Epidermal melanocyte (primary cell): ENCODE results near the gene MAN1C1.
A peak's percentile ranks its signal among the peaks of the same experiment; 100 is the strongest.
"Not testable (repeated sequence)": the region's sequence is repeated elsewhere in the genome, so short reads cannot be mapped to it uniquely, and the experiment has no call there.

Source experiments
- DNase-seq: peaks from one replicate; pipeline ENCODE4 v3.0.0; 2011; ENCODE audit warnings: low spot score; ENCODE audit not compliant: insufficient read length

MAN1C1 gene

DNA sequence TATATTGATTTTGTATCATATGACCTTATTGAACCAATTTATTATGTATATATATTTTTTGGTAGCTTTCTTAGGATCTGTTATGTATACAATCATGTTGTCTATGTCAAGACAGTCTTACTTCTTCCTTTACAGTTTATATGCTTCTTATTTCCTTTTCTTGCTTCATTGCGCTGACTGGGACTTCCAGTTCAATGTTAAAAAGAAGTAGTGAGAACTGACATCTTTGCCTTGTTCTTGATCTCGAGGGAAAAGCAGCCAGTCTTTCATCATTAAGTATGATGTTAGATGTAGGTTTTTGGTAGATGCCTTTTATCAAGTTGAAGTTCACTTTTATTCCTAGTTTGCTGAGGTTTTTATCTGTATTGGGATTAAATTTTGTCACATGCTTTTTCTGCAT lies 17.5 kb downstream of the MAN1C1 start:
- no peak for DNase-seq

DNA sequence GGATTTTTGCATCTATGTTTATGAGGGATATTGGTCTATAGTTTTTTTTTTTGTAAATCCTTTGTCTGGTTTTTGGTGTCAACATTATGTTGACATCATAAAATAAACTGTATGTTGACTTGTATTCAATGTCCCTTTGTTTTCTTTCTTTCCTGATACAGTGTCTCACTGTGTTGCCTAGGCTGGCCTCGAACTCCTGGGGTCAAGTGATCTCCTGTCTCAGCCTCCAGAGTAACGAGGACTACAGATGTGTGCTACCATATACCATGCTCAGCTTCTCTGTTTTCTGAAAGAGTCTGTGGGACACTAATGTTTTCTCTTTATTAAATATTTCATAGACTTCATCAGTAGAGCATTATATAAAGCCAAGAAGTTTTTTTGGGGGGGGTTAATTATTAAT lies 18.3 kb downstream of the MAN1C1 start:
- DNase-seq: no peak

GRCh38 chr1:25636141-25636540 lies 19.6 kb downstream of the MAN1C1 start:
- DNase-seq: not testable (repeated sequence)

DNA sequence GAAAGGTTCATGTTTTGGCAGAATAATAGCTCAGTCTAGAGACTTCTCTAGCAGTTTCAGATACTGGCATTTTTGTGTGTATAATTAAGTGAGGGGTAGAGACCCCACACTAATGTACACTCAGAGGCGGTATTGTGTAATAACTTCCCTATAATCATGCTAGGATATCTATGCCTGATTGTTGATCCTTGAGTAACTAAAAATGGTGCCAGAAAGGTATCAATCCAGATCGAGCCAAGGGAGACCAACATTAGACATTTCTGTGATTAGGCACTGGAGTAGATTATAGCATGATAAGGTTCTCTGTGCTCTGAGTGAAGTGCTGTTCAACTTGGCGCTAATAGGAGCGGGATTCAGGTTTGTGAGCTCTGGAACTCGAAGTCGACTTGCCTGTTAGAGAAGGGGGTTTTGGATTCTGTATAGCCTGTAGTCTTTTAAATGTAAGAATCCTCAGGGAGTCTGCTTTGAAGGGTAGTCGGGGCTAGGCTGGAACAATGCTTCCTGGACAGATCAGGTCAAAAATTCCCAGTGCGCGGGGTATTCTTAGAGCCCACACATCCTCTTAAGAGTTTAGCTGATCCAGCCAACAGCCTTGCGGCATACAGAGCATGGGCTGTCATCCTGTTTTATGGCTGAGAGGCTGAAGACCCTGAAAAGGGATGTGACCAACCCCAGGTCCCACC lies 24.2 kb downstream of the MAN1C1 start:
- no peak for DNase-seq

DNA sequence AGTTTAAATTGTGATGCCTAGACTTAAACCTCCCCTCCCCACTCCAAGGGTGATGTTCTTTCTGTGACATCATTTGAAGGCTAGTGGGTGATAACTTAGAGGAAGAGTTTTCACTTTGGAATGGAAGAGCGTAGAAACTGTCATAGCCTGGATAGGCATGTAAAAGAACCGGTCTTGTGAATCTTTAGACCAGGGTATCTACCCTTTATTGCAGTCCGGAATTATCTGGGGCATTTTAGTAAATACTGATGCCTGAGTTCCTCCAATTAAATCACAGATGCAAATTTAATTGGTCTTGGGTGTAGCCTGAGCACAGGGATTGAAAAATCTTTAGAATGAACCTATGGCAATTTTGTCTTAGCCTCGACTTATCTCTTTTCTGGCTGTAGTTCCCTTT lies 24.7 kb downstream of the MAN1C1 start:
- no peak for DNase-seq

GRCh38 chr1:25641931-25642573 lies 25.5 kb downstream of the MAN1C1 start:
- peak; percentile 55 for DNase-seq

DNA sequence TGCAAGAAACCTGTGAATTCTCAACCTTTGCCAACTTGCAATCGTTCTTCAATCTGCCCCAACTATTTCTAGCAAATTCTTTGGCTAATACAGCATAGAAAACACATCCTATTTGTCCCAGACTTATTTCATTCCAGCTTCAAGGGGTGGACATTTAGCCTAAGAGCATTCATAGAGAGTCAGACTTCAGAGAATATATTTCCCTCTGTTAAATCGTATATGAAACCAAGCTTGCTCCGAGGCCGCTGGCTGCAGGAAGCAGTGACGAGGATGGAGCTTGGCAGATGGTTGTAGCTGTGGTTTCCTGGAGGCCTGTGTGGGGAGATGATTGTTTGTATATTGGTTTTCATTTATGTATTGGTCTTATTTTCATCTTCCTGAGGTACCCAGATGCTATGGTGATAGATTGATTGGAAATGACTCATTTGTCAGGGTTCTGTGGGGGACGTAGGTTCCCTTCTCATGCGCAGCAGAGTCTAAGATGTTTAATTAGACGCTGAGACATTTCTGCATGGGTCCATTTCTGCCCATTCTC lies 26.1 kb downstream of the MAN1C1 start:
- DNase-seq: peak; percentile 31

DNA sequence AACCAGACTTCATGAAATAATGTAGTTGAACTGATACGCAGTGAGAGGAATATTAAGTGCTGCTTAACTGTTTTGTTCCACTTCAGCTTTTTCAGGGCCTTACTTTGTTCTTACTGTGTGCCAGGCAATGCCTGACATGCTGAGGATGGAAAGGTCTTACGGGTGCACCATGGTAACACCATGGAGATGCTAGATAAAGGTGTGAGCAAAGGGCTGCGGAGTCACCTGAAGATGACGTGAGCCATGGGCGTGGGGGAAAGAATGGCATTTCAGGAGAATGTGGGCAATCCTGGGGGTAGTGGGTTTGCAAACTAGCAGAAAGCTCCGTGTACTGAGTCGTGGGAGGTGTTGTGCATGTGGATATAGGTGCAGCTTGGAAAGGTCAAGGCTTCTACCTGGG lies 27.3 kb downstream of the MAN1C1 start:
- no peak for DNase-seq

- no peak for DNase-seq
Observed at GRCh38 chr1:25644962-25645361, 28.4 kb downstream of the MAN1C1 start.

DNA sequence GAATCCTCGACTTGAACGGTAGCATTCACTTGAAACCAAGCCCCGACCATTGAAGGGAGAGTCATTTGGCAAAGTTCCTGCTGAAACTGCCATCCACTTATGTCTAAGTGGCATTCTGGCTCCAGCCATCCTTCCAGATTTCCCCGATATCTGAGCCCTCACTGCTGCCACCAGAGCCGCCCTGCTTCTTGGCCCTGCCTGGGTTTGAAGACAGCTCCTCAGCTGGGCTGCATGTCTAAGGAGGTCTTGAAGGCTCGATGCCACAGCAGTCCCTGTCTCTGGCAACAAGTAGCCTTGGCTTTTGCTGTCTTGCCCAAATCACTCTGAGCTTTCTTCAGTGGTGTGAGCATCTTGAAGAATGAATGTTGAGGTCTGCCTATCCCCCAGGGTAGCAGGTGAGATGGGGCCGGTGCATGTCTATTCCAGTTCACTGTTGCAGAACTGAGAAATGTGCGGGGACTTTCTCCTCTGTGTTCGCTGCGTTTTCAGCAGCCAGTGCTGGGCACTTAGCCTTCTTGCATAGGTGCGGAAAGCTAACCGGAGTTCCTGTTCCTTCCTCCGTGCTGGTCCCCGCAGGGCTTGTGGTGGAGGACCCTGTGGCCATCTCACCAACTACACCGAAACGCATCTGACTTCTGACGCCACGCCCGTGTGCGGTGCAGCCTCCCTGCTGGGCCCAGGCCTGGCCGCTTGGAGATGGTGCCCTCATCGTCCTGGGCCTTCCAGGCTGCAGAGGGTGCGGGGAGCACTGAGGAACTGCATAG lies 29.2 kb downstream of the MAN1C1 start:
- no peak for DNase-seq

DNA sequence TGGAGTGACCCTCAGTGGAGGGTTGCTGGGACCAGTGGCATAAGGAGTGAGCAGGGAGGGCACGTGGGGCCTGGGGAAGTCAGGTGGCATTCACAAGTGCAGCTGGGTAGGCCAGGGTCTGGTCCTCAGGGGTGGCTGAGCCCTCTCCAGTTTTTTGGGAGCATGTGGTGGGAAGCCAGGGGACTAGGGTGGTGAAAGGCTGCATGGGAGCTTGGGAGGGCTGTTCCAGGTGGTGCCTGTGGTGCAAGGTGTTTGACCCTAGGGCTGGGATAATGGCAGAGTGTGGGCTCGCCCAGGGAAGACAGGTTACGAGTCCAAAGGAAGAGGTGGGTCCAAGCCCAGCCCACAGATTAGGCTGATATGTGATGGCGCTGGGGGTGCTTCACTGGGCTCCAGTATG lies 30.5 kb downstream of the MAN1C1 start:
- no peak for DNase-seq

- no peak for DNase-seq
Observed at GRCh38 chr1:25647863-25648262, 31.3 kb downstream of the MAN1C1 start.

- DNase-seq: no peak
Observed at GRCh38 chr1:25648681-25649440, 32.3 kb downstream of the MAN1C1 start.

DNA sequence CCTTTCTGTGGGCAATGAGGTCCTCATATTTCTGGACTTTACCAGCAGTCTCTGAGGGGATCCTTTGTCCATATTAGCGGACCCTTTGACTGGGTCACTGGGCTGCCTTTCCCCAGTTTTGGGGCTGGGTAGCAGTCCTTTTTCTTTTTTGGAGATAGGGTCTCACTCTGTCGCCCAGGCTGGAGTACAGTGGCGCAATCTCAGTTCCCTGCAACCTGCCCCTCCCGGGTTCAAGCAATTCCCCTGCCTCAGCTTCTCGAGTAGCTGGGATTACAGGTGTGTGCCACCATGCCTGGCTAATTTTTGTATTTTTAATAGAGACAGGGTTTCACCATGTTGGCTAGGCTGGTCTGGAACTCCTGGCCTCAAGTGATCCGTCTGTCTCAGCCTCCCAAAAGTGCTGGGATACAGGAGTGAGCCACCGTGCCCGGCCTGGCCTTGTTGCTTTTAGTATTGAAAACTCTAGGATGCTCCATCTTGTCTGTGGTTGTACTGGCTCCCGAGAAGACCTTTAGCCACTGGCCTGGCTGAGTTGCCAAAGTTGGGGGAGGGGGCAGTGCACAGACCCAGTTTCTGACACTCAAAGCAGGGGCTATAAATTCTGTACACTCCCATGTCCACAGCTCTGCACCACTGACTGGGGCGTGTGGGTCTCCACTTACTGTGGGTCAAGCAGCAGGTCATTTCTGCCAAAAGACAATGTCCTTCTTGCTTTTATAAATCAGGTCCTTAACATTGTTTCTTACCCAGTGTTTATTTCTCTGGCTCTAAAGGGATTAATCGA lies 33.1 kb downstream of the MAN1C1 start:
- no peak for DNase-seq

GRCh38 chr1:25650289-25650576 lies 33.6 kb downstream of the MAN1C1 start:
- DNase-seq: no peak

DNA sequence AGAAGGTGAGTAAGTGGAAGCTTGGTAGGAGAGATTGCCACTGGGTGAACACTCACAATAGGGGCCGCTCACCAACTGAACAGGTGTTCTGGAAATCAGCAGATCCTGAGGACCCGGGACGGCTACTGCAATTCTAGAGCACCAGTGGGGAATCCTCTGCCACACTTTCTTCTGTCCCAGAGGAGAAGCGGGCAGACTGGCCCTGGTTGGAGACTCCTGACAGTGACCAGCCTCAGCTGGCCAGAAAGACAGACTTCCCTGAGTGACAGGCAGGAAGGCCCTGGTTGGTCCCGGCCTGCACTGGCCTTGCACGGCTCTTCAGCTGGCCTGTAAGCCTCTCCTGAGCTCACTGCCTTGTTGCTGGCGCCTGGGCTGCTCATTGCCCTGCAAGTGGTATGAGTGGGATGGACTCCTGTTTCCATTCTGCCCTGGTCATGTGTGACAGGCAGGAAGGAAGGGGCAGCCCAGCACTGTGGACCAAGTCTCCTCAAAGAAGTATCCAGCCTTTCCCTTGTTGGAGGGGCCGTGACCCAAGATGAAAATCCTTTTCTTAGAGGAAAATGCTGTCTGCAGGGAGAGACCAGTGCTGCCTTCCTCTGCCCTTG lies 34.5 kb downstream of the MAN1C1 start:
- DNase-seq: no peak

GRCh38 chr1:25651824-25652741 lies 35.5 kb downstream of the MAN1C1 start:
- no peak for DNase-seq

DNA sequence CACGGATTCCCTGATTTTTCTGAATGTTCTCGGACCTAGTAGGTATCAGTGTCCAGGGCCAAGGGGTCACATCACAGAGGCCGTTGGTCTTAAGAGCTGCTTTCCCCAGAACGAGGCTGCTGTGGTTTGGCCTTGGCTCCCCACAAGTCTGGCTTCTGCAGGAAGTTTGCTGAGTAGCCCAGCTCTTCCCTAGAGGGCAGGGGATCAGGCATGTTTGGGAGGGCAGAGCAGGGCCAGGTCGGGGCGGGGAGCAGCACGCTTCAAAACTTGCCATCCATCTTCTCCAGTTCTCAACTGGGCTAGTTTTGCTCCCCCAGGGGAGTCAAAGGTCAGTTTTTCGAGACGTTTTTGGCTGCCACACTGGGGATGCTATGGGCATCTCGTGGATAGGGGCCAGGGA lies 37.0 kb downstream of the MAN1C1 start:
- DNase-seq: no peak

- DNase-seq: no peak
Observed at GRCh38 chr1:25654109-25654660, 37.6 kb downstream of the MAN1C1 start.
